HepG2 (cell line): ENCODE results near the gene MYO3A. TPM values are rescaled to one million over a fixed set of nuclear protein-coding genes. Genes with fewer than 3 reads are reported as not detected.
"Not testable (repeated sequence)": the region's sequence is repeated elsewhere in the genome, so short reads cannot be mapped to it uniquely, and the experiment has no call there.

Experiments used
- ATAC-seq: fragments of 200-7000 bp; cut with Tn5 transposase; 3 replicates; pipeline ENCODE4 v1.9.1; 2020; ENCODE audit warnings: mild to moderate bottlenecking, moderate library complexity
- BruUV-seq: library from RNA; stranded (reverse); fragments of 400-500 nt; replicated peaks from 2 replicates; lab custom pipeline; 2021; lab: Mats Ljungman, UMichigan
- CTCF ChIA-PET: fragments of 300-600 bp; formaldehyde crosslinking; extraction: SDS; loops from one replicate; lab custom pipeline; 2021; ENCODE audit warnings: low total read pairs, inconsistent platforms, low intra/inter-chr PET ratio; lab: Yijun Ruan, JAX
- POLR2A ChIA-PET: fragments of 350-600 bp; sonication (Branson Sonifier 250); formaldehyde crosslinking; loops from one replicate; lab custom pipeline; 2020; ENCODE audit warnings: antibody characterized with exemption, inconsistent platforms; lab: Yijun Ruan, JAX
- DNase-seq: peaks from one replicate; pipeline ENCODE4 v3.0.0-alpha.2; 2015; ENCODE audit warnings: low spot score
- FAIRE-seq: peaks from 3 replicates; lab custom pipeline; 2011; peaks lifted over from hg19 to GRCh38; lab: Jason Lieb, UNC
- H2AFZ ChIP-seq: one replicate; pipeline ENCODE4 v1.6.1; 2011; ENCODE audit warnings: low read length, inconsistent platforms
- H3K27ac ChIP-seq: fragments of 300-600 bp; 3 replicates; pipeline ENCODE4 v1.8.0; 2011; ENCODE audit warnings: mixed run types, mild to moderate bottlenecking, mixed read lengths, low read length, inconsistent platforms; ENCODE audit not compliant: insufficient read depth; ENCODE audit errors: extremely low read length
- H3K27me3 ChIP-seq, 2 experiments: fragments of 200-600 bp in 1 of 2; 2 replicates in 1 of 2; 3 replicates in 1 of 2; pipeline versions ENCODE4 v1.6.0 to v1.8.0; 2011; ENCODE audit warnings: low read length in 2 of 2, mild to moderate bottlenecking in 2 of 2, moderate library complexity in 2 of 2, inconsistent platforms in 1 of 2; ENCODE audit not compliant: insufficient read depth in 2 of 2, control insufficient read depth in 1 of 2
- H3K36me3 ChIP-seq, 2 experiments: fragments of 200-600 bp in 1 of 2; replicated peaks in 1 of 2; 2 replicates in 1 of 2; 3 replicates in 1 of 2; pipeline versions ENCODE4 v1.5.1 to v1.8.0; 2011; ENCODE audit warnings: low read length in 2 of 2, inconsistent platforms in 1 of 2; ENCODE audit not compliant: insufficient read depth in 2 of 2, control insufficient read depth in 1 of 2
- H3K4me1 ChIP-seq: 2 replicates; pipeline ENCODE4 v1.5.1; 2012; ENCODE audit warnings: low read length, inconsistent platforms; ENCODE audit not compliant: insufficient read depth
- H3K4me2 ChIP-seq: 2 replicates; pipeline ENCODE4 v1.6.0; 2011; ENCODE audit warnings: low read depth, low read length, inconsistent platforms
- H3K4me3 ChIP-seq, 3 experiments: fragments of 200-600 bp in 1 of 3; sonication (generic), shearing (Covaris generic) in 1 of 3; replicated peaks in 1 of 3; 2 replicates each; pipeline ENCODE4 v1.5.1; 2011 to 2016; ENCODE audit warnings: low read length in 3 of 3, inconsistent platforms in 2 of 3, low read depth in 2 of 3, mild to moderate bottlenecking in 2 of 3, control low read depth in 1 of 3, mixed read lengths in 1 of 3; ENCODE audit not compliant: insufficient read depth in 1 of 3
- H3K79me2 ChIP-seq: one replicate; pipeline ENCODE4 v1.6.1; 2011; ENCODE audit warnings: low read length, inconsistent platforms; ENCODE audit not compliant: insufficient read depth
- H3K9ac ChIP-seq: 2 replicates; pipeline ENCODE4 v1.6.0; 2011; ENCODE audit warnings: mild to moderate bottlenecking, low read depth, low read length, inconsistent platforms; ENCODE audit not compliant: insufficient read depth
- H3K9me3 ChIP-seq: 2 replicates; pipeline ENCODE4 v1.5.1; 2012; ENCODE audit warnings: mild to moderate bottlenecking, low read length
- H4K20me1 ChIP-seq: 2 replicates; pipeline ENCODE4 v1.6.0; 2011; ENCODE audit warnings: inconsistent platforms, mild to moderate bottlenecking, low read length, moderate library complexity; ENCODE audit not compliant: insufficient read depth
- AHDC1 ChIP-seq: sonication (generic); formaldehyde crosslinking; IDR thresholded peaks from 2 replicates; pipeline ENCODE4 v1.5.1; 2020; ENCODE audit warnings: mild to moderate bottlenecking, missing genetic modification reagents, borderline replicate concordance
- MNT ChIP-seq: fragments of 450-650 bp; IDR thresholded peaks from 2 replicates; pipeline ENCODE4 v1.6.1; 2016
- THYN1 ChIP-seq: sonication (generic); formaldehyde crosslinking; IDR thresholded peaks from 2 replicates; pipeline ENCODE4 v1.8.1; 2023; ENCODE audit warnings: low read depth, mild to moderate bottlenecking, moderate library complexity, missing genetic modification reagents, borderline replicate concordance
- WGBS: methylation state at CpG from one replicate; pipeline ENCODE4 v1.1.6; 2017; ENCODE audit warnings: low lambda C conversion rate; 5-methylcytosine and 5-hydroxymethylcytosine counted together
- in situ Hi-C: cut with HindIII; loops from 2 replicates; pipeline ENCODE4 v1.10.0; 2017; ENCODE audit warnings: low pct_unique_long_range_greater_than_20kb; ENCODE audit not compliant: extremely low pct_ligation_motif_present
- intact Hi-C: fragments of 100-400 bp; cut with micrococcal nuclease; formaldehyde crosslinking; loops from one replicate; pipeline ENCODE4 v1.10.0; 2022; ENCODE audit not compliant: unreplicated experiment
- polyA plus RNA-seq, 8 experiments: library from polyadenylated mRNA; depleted of rRNA in 3 of 8; stranded (reverse) in 7 of 8; unstranded in 1 of 8; fragments of >200 nt; fragmentation: Illumina TruSeq in 4 of 8; extraction: Trizol in 4 of 8; gene quantifications; 2 replicates each; pipeline versions ENCODE4 v1.2.1 to v1.2.3, GENCODE V29; 2011 to 2016; ENCODE audit warnings: low read depth in 4 of 8, missing spikeins in 1 of 8, mixed read lengths in 1 of 8; ENCODE audit not compliant: insufficient read depth in 1 of 8
- total RNA-seq, 5 experiments: library from RNA; depleted of rRNA; stranded (reverse); fragments of >200 nt; fragmentation: Illumina TruSeq; extraction: Trizol; gene quantifications; 2 replicates each; pipeline ENCODE4 v1.2.3, GENCODE V29; 2016; ENCODE audit warnings: low read depth in 1 of 5

The MYO3A gene
- total and polyA plus RNA-seq, 2 of the 13 experiments (the other 11 are each of a cell fraction or from before 2014, with no cell fraction given): not detected

GRCh38 chr10:26095781-26096180 lies 161.8 kb downstream of the MYO3A start (continued):
- TF ChIP-seq AHDC1: no peak
- no peak for TF ChIP-seq THYN1

GRCh38 chr10:26097549-26097948 lies 163.5 kb downstream of the MYO3A start:
- intact Hi-C loops, H2AFZ ChIP-seq, H3K27me3 ChIP-seq, BruUV-seq, ATAC-seq, H3K27ac ChIP-seq, H3K79me2 ChIP-seq, H3K4me2 ChIP-seq, POLR2A ChIA-PET, H3K4me1 ChIP-seq, in situ Hi-C loops, H3K4me3 ChIP-seq, CTCF ChIA-PET, FAIRE-seq, H4K20me1 ChIP-seq, H3K36me3 ChIP-seq, H3K9ac ChIP-seq, H3K9me3 ChIP-seq, DNase-seq: not testable (repeated sequence)
- 0% methylated on average over 1 of the region's 1 CpG for WGBS
- TF ChIP-seq MNT: peak; percentile 57; the same call in 1 of the 2 replicates
